HG03095 (cell line): ENCODE data around the gene PSME2.

ENCODE experiments used
- ATAC-seq: cut with Tn5 transposase; IDR thresholded peaks from one replicate; pipeline ENCODE4 v1.9.1; 2021; ENCODE audit warnings: moderate library complexity; ENCODE audit not compliant: unreplicated experiment

Gene PSME2, protein sequence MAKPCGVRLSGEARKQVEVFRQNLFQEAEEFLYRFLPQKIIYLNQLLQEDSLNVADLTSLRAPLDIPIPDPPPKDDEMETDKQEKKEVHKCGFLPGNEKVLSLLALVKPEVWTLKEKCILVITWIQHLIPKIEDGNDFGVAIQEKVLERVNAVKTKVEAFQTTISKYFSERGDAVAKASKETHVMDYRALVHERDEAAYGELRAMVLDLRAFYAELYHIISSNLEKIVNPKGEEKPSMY

DNA sequence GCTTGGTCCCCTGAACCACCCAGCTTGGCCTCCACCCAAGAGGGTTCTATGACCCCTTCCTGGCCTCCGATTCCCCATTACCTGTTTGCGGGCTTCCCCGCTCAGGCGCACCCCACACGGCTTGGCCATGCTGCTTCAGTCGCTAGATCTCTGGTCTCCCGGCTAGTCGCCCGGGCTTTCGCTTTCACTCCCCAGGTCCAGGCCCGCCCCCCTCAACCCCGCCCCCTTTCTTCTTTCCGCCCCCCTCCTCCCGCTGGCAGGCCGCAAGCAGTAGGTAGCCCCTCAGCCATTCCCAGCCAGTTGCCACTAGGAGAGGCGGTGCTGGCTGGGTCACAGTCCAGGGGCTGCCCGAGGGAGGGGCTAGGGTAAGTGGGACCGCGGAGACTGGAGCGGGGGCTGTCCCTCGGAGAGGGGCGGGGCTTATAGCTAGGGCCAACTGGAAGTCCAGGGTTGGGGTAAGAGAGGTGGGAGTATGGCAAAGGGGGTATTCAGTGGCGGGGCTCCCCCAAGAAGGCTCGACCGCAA is at the start of gene PSME2:
Gene PSME2 (minus strand): TSS at position 158 of the 525 bp plus-strand sequence. CDS start 29 bp downstream, at position 129.
- ATAC-seq = peak; percentile 61

DNA sequence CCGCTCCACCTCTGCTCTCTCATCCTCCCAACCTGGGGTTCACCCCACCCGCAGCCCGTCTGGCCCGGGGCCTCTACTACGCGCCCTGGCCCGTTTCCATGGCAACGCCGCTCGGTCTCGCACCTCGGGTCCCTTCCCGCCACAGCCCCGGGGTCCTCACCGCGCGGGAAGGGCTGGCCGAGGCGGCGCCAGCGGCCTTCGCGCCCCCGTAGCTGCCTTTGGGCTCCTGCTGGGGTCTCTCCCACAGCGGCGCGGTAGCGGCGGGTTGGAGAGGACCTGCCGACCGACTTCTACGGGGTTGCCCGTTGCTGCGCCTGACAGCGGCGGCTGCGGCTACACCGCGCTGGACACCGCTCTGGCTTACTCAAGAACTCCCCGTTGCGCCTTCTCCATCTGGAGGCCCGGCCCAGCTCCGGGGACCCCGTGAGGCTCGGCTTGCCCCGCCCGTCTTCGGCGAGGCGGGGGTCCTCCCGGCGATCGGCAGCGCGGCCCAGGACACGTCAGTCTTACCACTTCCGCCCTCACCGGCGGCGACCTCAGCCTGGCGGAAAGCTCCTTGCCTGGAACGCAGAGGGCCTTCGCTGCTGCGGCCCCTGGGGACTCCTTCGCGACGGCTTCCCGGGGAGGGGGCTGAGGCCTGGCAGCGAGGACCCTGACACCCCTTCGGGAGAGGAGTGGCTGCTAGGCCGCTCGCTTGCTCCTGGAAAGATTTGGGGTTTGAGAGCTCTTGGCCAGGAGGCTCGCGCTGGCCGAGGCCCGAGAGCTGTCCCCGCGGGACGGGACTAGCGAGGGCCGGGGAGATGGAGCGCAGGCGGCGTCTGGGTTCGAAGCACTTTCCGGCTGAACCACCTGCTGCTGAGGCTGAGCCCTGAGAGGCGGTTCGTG is 49.0 kb upstream of the PSME2 start, which contains the start of gene TM9SF1:
Gene TM9SF1 (minus strand): TSS at position 256 of the 885 bp plus-strand sequence. CDS start 422 bp downstream, outside the sequence.
- ATAC-seq = peak; percentile 83

DNA sequence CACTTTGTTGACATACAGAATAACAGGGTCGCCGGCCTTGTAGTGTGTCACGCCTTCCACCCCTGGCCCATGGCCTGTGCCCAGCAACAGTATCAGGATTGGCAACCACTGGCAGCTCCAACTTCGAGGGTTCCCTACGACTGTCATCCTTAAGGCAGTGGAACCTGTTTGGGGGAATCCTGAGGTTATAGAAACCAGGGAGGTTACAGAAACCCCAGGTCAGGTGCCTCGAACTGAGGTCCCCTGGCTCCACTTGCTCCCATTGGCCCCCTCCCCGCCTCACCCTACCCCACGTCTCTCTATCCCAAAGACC is 48.4 kb upstream of the PSME2 start:
- ATAC-seq = no peak

DNA sequence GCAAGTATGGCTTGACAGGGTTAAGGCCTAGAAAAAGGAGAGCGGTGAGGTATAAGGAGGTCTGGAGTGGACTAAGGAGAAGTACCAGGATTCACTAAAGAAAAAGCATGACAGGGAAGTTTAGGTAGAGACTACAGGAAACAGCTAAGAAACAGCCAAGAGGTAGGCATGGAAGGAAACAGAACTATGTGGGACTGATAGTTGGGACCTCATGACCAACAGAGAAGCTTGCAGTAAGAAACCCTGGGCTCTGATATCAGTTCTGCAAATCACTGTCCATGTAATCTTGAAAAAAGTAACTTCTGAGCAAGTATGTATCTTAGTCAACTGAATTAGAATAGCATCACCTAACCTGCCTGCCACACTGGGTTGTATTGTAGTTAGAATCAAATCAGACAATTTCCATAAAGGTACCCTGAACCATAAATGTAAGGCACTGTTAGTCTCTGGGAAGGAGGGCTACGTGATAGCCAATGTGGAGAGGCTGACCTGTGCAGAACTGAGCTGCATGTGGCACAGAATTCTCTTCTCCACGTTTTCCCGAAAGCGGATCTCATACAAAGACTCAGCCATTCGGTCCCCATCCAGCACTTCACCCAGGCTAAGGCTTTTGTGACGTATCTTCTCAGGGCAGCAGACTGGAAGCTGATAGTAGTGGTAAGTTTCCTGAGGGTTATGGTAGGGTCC is 47.9 kb upstream of the PSME2 start:
- ATAC-seq = no peak

DNA sequence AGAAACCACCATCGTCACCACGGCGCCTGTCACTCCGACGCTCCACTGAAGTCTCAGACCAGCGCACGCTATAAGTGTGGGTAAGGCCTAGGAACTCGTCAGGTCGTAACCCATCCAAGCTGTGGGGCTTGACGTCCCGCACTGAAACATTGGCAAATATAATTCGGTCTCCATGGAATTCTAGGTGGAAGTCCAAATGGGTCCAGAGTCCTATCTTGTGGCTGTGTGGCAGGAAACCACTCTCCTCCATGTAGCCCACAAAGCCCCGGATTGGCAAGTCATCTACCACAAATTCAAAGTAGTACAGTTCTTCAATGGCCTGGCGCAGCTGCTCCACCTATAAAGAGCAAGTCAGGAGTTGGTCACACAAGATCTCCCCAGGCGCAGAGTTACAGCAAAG is 46.5 kb upstream of the PSME2 start:
- ATAC-seq = no peak

DNA sequence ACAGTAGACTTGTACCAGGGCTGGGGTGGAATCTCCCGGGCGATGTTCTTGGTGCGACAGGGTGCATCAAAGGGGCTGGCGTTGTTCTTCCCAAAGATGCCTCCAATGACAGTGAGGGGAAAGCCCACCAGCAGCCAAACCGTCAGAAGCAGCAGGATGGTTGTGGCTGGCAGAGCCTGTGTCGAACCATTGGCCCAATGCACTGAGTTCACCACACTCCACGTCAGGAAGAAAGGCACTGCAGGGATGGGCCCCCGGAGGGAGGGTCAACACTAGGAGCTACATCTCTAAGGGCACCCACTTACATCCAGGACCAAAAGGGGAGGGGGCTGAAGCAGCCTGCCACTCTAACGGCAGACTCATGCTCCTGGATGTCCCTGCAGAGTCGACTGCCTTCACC is 44.0 kb upstream of the PSME2 start:
- ATAC-seq = no peak

DNA sequence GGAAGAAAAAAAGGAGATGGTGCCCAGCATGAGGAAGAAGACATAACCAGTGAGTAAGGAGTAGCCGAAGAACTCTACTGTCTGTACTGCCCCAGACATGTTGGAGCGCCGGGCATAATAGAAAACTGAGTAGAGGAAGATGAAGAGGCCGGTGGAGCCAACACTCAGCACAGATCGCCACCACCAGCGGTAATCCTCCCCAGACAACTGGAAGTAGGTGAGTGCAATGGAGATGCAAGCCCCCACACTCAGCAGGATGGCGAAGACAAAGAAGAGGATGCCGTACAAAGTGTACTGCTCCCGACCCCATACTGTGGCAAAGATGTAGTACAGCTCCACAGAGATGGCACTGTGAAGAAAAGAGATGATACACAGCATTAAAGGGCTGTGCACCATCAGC is 43.0 kb upstream of the PSME2 start:
- no peak for ATAC-seq

DNA sequence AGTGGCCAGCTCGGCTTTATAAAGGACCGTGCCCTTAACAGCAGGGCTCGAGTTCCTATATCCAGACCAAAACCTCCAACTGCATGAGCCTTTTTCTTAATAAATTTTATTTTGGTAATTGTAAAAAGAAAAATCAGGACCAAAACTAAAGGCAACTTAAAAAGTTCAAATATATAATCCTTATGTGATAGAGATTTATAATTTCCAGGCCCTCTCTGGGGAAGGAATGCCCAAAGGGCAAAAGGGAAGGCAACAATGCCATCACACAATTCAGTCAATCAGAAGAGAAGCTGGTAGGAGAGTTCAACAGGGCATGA is 42.6 kb upstream of the PSME2 start:
- ATAC-seq = no peak

DNA sequence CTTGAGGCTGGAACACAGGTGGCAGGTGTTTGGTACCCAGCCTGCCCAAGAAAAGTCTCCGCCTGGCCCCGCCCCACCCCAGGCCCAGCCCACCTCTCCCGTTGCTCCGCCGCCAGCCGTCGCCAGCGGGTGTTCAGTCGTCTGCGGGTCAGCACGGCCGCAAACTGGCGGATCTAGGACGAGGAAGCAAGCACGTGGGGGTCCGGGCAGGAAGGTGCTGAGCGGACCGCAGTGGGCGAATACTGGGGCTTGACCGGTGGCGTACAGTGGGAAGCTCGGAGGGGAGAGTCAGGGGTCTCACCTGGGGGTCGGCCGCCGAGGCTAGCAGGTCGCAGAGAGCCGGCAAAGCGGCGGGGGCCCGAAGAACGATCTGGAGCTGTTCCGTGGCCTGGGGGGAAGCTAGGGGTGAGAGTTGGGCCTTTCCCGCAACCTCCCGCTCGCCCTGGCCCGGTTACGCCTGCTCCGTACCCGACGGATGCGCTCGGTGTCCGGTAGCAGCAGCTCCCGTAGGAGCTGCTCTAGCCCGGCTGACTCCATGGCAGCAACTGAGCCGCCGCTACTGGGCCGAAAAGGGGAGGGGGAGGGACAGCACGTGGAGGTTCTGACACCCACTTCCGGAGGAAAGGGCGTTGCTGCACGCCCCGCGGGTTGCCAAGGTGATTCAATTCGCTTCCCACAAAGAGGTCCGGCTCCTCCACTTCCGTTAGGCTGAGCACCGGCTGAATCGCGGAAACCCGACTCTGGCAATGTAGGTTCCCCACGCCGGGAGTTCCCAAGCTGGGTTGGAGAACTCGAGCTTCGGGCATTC is 42.0 kb upstream of the PSME2 start, which contains the start of gene IPO4:
Gene IPO4 (minus strand): TSS at position 566 of the 808 bp plus-strand sequence. CDS start 29 bp downstream, at position 537.
- ATAC-seq = peak; percentile 88

DNA sequence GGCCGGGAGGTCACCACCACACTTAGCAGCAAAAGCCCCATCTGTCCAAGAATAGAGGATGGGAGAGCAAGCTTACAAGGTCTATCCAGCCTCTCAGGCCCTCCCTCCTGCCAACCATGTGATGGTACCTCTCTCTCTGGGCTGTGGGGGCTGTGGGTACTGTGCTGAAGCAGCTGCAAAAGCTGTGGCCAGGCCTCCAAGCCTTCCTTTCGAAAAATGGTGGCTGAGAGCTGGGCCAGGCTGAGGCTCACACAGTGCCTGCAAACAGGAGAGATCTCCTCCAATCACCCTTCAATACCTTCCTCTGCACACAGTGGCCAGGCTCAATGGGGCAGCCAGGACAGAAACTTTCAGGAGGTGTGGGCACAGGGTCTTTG is 41.1 kb upstream of the PSME2 start:
- ATAC-seq = no peak

DNA sequence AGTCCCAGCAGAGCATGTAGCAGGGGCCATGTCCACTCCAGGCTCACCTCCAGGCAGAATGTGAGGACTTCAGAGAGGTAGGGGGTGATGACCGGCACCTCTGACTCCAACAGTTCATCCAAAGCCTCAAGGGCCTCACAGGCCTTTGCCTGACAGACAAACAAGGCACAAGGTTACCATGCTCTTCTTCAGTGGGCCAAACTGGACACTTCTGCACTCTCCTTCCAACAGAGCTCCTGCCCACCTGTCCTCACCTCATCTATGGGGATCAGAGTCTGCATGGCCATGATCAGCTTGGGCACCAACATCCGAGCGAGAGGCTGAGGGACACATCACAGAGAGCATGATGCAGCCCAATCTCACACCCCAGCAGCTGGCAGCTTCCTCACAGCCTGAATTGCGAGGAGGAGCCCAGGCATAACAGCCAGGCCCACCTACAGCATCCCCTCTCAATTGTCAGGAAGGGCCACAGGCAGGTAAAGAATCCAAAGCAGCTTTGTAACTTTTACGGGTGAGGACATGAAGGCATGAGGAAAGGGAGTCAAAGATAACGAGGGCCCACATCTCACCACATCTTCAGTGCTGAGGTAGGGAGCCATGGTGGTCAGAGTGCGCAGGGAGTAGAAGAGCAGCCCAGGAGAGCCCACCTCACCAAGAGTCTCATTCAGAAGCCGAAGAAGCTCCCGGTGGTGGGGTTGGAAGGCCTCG is 40.6 kb upstream of the PSME2 start:
- ATAC-seq = no peak

DNA sequence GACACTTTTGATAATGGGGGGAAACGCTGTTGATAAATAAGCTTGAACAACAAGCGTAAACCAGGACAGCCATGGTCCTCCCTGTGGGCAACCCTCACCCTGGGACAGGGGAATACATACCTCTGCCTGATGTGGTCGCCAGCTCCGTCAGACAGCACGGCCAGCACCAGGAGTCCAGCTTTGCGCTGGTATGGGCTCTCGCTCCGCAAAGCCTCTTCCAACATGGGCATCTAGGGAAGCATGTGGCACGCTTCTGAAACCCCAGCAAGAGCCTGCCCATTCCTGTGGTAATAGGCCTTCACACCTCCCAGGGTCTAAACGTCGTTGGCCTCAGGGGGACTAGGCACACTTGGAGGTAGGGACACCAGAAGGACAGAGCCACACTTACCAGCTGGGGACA is 39.3 kb upstream of the PSME2 start:
- no peak for ATAC-seq

DNA sequence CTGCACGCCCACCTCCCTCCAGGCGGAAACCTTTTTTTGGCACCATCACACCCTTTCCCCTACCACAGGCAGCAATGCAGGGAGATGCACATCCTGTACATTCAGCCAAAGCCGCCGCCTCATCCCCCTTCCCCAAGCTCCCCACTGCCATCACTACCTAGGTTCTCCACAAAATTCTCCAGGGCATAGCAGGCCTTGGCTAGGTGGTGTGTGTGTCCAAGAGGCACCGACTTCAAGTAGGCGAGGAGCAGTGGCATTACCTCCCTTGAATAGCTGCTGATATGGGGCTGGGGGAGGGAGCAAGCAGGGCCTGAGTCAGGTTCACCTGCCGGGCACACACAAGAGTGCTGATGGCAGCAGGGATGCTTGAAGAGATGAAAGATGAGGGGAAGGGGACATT is 38.6 kb upstream of the PSME2 start:
- ATAC-seq = no peak

DNA sequence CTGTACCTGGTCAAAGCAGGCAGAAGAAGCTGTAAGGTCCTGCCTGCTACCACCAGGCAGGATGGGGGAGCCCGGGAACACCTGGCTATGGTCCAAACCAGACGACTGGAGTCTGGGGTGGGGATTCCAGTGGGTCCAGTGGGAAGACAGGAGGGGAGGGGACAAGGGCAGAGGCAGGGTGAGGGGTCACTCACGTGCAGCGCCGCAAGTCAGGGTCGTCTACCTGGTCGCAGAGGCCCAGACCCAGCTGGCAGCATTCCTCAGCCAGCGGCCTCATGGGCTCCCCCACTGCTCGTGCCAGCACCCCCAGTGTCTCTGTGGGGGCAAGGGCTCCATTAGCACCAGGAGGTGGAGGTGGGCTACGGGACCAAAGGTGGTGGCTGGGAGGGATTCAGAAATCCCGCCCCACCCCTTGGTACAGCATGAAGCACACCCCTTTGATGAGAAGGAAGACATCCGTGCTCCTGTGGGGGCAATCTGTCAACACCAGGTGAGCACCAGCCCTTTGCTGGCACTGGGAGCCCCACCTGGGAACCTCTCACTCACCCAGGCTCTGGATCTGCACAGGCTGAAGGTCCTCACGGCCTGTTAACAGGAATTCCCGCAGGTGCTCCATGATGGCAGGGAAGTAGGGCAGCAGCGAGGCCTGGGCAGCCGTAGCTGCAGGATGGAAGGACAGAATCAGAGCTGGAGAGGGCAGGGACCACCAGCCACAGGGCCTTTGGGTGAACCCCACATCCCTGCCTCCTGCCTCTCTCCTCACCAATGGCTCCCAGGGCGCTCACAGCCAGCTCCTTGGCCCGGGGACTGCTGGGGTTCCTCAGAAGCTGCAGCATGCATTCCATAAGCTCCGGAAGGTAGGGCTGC is 37.9 kb upstream of the PSME2 start:
- no peak for ATAC-seq

DNA sequence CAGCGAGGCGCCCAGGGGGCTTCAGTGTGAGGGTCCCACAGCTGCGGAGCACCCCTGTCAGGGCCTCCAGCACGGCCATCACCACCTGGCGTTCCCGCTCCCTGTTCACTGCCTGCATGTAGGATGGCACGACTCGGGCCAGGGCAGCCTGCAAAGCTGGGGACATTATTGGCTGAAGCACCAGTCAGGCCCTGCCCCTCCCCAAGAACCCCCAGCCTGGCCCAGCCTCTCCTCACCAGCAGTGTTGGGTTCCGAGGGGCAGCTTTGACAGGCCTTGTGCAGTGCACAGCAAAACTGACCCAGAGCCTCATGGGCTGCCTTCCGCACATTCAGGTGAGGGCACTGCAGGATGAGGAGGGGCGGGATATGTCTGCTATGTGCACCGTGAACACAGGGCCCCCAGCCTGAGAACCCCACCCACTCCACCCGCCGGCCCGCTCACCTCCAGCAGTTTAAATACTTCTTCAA is 36.6 kb upstream of the PSME2 start:
- no peak for ATAC-seq

DNA sequence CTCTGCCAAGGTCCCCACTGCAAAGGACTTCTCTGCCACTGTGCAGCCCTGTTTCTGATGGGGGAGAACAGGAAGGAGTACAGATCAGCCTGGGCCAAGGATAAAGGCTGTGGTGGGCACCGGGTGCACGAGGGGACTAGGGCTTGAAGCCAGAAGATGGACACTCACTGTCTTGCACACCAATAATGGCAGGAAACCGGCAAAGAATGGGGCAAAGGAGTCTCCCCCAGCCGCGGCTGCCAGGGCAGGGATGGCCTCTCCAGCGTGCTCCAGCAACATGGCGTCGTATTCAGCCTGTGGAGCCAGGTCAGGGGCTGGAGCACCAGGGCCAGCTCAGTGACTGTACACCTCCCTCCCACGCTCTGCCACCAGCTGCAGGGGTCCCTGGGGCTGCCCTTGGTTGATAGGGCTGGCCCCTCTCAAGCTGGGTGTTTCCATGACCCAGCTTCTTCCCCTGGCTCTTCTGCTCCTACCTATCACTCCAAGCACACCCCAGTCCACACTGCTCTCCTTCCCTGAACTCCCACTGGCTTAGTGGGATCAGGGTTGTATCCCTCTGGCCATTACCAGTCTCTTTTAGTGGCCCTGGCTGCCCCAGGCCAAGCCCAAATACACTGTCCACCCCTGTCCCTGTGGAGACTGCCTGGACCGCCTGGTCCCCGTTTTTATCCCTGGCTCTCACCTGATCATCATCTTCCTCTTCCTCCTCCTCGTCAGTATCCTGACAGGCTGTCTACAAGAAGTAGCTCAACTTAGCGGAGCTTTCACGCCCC is 35.9 kb upstream of the PSME2 start:
- ATAC-seq = no peak

DNA sequence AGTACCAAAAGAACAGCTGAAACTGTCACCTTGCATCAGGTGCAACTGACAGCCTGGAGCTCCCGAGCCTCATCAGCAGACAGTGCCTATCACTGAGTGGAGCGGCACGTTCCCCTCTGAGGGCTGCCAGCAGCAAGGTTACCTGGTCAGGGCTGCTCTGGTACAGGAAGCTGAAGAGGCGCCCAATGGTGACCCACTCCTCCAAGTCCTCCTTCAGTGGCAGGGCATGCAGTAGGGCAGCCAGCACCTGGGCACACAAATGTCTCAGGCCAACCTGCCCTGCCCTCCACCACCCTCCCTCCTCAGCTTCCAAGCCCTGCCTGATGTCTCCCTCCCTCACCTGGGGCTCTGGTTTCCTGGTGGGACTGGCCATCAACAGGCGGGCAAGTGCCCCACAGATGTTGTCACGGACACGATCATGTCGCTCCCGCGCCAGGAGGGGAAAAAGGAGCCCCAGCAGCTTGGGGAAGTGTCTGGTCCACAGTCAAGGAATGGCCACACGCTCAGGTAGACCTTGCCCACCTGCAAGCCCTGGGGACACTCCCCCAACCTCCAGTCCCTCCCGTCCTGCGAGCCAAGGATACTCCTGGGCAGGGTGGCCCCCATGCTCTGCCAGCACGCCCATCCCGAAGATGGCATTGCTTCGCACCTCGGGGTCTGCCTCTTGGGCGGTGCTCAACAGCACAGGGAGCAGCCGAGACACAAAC is 35.1 kb upstream of the PSME2 start:
- no peak for ATAC-seq
